ENCODE measurements around the gene MOSPD2.

Gene MOSPD2

GRCh38 chrX:14832586-14832985, 40.6 kb upstream of the MOSPD2 start:
- Histone ChIP-seq H3K27me3 (replicated peaks; ENCODE audit: control insufficient read depth, insufficient read depth, low read length) (no peaks in the 10 kb centered on the region), H3K4me3 (replicated peaks; ENCODE audit: low read depth, low read length) (no peak overlapping the region), H3K36me3 (ENCODE audit: control insufficient read depth, insufficient read depth, low read length) (no peaks in the 10 kb centered on the region)
- TF ChIP-seq CTCF (IDR thresholded peaks at IDR 0.05; ENCODE audit: insufficient read depth, low read length, poor library complexity, severe bottlenecking), result no peak
- no peak for DNase-seq (ENCODE audit: extremely low read depth, insufficient read length)

DNA sequence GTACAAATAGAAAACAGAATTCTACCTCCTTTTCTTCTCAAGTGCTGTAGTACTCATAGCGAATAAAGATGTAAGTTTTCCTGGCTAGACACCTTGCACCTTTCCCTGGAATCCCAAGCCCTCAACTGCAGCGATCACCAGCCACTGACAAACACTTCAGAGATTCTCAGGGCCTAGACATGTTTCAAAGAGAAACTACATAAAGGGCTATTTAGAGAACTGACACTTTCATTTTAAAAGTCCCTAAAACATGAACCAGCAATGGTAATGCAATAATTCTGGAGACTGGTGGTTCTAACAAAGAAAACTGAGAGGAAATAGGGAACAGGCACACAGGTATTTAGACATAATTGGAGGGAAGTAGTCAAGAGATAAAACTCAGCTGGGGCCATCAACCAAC, 36.1 kb upstream of the MOSPD2 start:
- no peak for DNase-seq (ENCODE audit: extremely low read depth, insufficient read length)
- TF ChIP-seq CTCF (IDR thresholded peaks at IDR 0.05; ENCODE audit: insufficient read depth, low read length, poor library complexity, severe bottlenecking), result no peak
- H3K4me3 ChIP-seq (replicated peaks; ENCODE audit: low read depth, low read length), result no peak overlapping the region
- H3K27me3 ChIP-seq (replicated peaks; ENCODE audit: control insufficient read depth, insufficient read depth, low read length), result no peaks in the 10 kb centered on the region
- no peaks in the 10 kb centered on the region for H3K36me3 ChIP-seq (ENCODE audit: control insufficient read depth, insufficient read depth, low read length)

- DNase-seq (ENCODE audit: extremely low read depth, insufficient read length), result no peak
- no peak for TF ChIP-seq CTCF (IDR thresholded peaks at IDR 0.05; ENCODE audit: insufficient read depth, low read length, poor library complexity, severe bottlenecking)
- no peak overlapping the region for H3K4me3 ChIP-seq (replicated peaks; ENCODE audit: low read depth, low read length)
- no peaks in the 10 kb centered on the region for H3K27me3 ChIP-seq (replicated peaks; ENCODE audit: control insufficient read depth, insufficient read depth, low read length)
- no peaks in the 10 kb centered on the region for H3K36me3 ChIP-seq (ENCODE audit: control insufficient read depth, insufficient read depth, low read length)
Measured at GRCh38 chrX:14843666-14844065, 29.6 kb upstream of the MOSPD2 start.

DNA sequence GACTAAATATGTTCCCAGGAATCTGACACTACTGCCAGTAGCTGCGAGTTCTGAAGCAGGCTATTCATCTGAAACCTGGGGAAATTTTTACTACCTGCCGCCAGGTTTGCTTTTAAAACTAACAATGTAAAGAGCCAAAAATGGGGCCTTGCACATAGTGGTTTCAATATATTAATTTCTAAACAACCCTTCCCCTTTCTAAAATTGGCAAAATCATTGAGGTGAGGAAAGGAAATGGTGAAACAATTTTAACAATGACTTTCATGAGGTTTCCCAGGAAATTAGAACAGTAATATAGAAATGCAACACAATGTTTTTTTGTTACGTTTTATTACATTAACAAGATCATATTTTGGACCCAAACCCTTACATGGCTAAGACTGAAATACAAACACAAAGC, 21.7 kb upstream of the MOSPD2 start:
- no peaks in the 10 kb centered on the region for H3K27me3 ChIP-seq (replicated peaks; ENCODE audit: control insufficient read depth, insufficient read depth, low read length)
- H3K36me3 ChIP-seq (ENCODE audit: control insufficient read depth, insufficient read depth, low read length), result no peaks in the 10 kb centered on the region
- DNase-seq (ENCODE audit: extremely low read depth, insufficient read length), result no peak
- no peak overlapping the region for H3K4me3 ChIP-seq (replicated peaks; ENCODE audit: low read depth, low read length)
- no peak for TF ChIP-seq CTCF (IDR thresholded peaks at IDR 0.05; ENCODE audit: insufficient read depth, low read length, poor library complexity, severe bottlenecking)

- H3K36me3 ChIP-seq (ENCODE audit: control insufficient read depth, insufficient read depth, low read length), result no peaks in the 10 kb centered on the region
- no peak for TF ChIP-seq CTCF (IDR thresholded peaks at IDR 0.05; ENCODE audit: insufficient read depth, low read length, poor library complexity, severe bottlenecking)
- no peaks in the 10 kb centered on the region for H3K27me3 ChIP-seq (replicated peaks; ENCODE audit: control insufficient read depth, insufficient read depth, low read length)
- no peak overlapping the region for H3K4me3 ChIP-seq (replicated peaks; ENCODE audit: low read depth, low read length)
- no peak for DNase-seq (ENCODE audit: extremely low read depth, insufficient read length)
Measured at GRCh38 chrX:14864631-14865030, 8.6 kb upstream of the MOSPD2 start.

DNA sequence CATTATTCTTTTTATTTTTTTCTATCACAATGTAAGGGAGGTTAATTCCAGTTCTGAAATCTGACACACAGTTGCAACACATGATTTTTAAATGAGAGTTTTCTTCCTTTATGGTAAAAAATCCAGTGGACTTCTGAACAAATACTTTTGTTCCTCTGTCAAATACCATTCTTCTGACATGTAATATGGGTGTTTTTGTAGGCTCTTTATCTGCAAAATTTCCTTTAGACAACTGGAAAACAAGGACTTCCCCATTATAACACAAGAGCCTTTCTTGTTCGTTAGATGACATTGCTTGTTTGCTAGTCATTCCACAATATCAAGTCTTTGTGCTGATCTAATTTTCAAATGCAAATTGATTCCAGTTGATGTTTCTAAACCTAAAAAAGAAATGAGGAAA, 8.0 kb upstream of the MOSPD2 start:
- TF ChIP-seq CTCF (IDR thresholded peaks at IDR 0.05; ENCODE audit: insufficient read depth, low read length, poor library complexity, severe bottlenecking), result no peak
- Histone ChIP-seq H3K4me3 (replicated peaks; ENCODE audit: low read depth, low read length) (no peak overlapping the region), H3K27me3 (replicated peaks; ENCODE audit: control insufficient read depth, insufficient read depth, low read length) (no peaks in the 10 kb centered on the region), H3K36me3 (ENCODE audit: control insufficient read depth, insufficient read depth, low read length) (no peaks in the 10 kb centered on the region)
- DNase-seq (ENCODE audit: extremely low read depth, insufficient read length), result no peak
